ENCODE results near the gene FICD.
"Not testable (repeated sequence)": the region's sequence is repeated elsewhere in the genome, so short reads cannot be mapped to it uniquely, and the experiment has no call there.

Gene FICD

DNA sequence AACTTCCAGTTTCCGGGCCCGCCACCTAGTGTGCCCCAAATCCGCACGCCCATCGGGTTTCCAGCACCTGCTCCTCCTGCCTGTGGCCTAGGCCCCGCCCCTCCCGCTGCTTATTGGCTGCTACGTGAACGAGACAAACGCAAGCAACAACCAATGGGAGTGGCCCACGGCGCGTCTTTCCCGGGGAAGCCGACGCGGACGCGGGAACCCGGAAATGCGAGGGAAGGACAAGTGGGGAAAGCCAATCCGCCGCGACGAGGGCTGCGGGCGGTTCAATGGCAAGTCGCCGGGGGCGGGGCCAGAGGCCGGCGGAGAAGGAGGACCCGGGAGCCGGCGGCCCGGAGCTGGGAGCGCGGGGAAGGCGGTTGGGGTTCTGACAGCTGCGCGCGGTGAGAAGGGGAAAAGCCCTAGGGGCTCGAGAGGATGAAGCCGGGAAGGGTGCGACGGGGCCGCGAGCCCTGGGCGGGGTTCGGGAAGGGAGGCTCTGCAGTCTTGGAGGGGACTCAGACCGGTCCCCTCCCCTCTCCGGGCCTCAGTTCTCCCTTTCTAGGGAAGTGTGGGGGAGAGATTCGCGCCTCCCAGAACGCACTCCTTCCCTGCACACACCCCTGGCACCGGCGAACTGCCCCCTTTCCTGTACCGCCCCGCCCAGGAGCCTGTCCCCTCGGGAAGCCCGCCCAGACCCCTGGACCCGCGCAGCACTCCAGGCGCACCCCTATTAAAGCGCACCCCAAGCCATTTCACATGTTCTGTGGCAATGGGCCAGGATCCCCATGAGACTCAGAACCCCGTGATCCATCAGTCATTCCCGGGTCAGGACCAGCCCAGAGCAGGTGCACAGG is at the start of gene FICD:
TSS of gene FICD (plus strand) at position 305 of the 842 bp plus-strand sequence. CDS start 1,696 bp downstream, outside the sequence.
- peak; percentile 99 for DNase-seq (ENCODE audit: low spot score)

DNA sequence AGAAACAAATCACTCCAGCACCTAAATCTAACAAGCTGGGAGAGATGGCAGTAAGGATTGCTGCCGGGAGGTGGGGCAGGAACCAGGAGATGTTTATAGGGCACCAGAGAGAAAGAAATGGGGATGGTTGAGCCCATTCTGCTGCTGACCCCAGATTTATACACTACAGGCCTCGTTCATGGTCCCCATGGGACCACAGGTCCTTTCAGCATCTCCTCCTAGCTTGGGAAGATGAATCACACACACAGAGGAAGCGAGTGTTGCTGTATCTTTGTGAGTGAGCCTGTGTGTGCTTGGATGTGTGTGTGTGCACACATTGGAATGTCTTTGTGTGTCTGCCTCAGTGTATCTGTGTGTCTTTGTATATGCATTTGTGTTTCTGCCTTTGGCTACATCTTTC is 49.7 kb upstream of the FICD start:
- no peak for DNase-seq (ENCODE audit: low spot score)

DNA sequence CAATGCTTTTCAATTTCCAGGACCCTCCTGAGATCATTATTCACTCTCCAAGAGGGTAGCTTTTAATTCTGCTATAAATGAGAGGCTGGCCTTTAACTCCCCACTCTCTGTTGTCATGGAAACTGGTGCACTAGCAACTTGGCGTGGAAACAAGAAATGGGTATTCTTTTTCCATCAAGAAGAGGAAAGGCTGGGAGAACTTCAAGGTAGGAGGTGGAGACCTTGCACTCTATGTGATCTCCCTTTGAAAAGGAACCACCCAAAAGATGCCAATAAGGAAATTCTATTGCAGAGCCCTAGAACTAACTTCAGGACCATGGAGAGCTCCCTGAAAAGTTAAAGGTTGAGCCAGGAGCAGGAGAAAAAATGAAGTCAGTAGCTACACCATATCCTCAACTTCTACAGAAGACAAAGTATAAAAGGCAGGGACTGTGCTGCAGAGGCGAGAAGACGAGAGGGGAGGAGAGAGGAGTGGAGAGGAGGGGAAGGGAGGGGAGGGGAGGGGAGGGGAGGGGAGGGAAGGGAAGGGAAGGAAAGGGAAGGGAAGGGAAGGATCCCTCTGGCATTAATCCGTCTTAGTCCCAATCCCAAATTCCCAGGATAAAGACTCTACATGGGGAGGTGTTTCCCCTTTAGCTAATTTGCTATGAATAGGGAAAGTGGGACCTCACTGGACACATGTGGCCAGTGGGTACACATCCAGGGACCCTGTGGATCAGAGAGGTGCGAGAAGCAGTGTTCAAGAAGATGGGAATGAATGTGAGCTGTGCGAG is 46.7 kb upstream of the FICD start:
- DNase-seq (ENCODE audit: low spot score) = peak; percentile 57

DNA sequence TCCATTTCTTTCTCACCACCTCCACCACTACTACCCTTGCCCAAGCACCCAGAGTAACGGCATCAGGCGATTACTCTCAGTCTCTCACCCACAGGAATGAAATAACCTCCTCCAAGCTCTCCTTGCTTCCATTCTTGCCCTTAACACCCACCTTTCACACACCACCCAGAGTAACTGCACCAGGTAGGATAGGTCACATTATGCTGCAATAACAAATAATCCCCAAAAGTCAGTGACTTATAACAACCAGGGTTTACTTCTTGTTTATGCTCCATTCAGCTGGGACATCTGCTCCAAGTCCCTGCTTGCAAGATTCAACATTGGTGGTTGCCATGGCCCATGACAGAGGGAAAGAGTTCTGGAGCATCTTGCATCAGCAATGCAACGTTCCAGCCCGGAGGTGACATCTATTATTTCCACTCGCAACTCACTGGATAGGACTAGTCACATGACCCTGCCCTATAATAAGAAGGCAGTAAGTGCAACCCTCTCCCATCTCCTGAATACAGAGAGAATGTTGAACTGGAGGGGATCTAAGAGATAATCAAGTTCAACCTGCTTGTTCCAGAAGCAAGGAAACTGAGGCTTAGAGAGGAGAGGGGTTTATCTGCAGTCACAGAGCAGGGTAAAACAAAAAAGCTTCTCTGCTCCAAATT is 41.5 kb upstream of the FICD start:
- DNase-seq (ENCODE audit: low spot score) = no peak

DNA sequence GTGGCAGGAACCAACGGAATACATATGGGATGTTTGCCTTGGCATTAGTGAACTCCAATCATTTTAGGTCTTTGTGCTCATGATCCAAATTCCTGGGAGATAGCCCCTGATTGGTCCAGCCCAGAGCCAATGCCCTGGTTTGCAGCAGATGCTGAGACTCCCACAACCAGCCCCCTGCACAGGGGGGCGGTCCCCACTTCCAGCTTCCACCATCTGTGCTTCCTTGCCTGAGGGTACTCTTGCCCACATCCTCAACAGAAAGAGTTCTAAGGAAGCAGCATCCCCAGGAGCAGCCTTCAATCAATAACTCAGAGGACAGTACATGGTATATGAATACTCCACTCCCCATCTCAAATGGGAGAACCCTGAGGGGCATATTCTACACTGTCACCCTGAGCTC is 39.7 kb upstream of the FICD start:
- DNase-seq (ENCODE audit: low spot score) = no peak

DNA sequence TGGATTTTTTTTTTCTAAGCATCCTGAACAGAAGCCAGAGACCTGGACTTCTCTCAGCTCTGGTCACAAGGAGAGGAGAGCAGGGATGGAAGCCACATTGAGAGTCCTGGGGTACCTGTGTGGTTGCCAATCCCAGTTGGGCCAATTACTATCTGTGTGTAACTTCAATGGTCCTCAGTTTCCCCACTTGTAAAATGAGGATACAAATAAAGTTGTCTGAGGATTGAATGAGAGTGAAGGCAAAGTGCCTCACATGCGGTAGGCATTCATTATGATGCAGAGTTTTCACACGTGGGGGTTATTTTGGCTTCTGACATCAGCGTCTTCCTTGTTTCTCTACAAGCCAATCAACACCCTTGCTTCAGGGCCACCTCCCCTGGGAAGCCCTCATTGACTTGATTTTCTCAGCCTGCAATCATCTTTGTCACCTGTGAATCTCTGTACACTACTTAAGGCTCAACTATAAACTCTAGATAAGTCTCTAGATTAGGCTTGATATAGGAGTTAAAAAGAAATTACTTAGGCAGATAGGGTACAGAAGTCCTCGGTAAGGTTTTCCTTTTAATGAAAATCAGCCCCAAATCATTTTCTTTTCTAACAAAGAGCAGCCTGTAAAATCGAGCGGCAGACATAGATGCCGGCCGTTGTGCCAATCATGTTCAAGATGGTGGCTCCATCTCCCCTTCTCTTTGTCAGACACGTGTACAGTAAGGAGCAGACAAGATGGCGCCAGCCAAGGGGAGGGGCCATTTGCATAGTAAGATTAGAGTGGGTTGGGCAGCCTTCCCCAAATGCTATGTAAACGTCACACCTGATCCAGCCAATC is 37.8 kb upstream of the FICD start:
- no peak for DNase-seq (ENCODE audit: low spot score)

DNA sequence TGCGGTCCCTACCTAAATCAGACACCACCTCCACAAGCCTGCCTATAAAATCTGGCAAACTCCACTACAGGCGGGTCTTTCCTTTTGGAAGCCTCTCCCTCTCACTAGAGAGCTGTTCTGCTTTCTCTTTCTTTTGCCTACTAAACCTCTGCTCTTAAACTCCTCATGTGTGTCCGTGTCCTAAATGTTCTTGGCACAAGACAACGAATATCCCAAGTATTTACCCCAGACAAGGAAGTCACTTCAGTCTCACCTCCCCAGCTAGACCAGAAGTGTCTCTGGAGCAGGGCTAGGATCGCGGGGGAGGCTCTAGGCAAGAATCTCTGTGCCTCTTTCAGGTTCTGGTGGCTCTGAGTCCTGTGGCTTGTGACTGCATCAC is 37.2 kb upstream of the FICD start:
- no peak for DNase-seq (ENCODE audit: low spot score)

DNA sequence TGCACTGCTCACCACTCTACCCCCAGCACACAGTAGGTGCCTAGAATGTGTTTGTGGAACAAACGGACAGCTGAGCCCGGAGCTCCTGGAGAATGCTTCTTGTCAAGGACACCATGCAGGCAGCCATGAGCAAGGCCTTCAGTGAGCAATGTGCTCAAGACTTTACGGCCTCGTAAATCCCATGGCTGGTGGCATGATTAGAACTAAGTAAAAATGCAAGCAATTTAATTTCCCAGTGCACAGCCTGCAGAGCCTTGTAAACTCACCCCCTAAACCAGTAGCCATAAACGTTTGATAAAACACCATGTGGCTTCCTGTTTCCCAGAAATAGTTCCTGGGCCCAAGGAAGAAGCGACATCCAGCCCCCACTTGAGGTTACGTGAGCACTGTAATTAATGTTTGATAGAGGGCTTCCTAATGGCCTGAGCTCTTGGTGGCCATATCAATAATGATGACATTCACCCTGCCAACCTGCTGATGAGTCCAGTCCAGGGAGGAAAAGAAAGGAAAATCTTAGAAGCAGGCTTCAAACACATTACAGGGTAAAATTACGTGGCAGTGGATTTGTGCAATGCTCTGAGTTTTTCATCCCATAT is 36.4 kb upstream of the FICD start:
- DNase-seq (ENCODE audit: low spot score) = no peak

DNA sequence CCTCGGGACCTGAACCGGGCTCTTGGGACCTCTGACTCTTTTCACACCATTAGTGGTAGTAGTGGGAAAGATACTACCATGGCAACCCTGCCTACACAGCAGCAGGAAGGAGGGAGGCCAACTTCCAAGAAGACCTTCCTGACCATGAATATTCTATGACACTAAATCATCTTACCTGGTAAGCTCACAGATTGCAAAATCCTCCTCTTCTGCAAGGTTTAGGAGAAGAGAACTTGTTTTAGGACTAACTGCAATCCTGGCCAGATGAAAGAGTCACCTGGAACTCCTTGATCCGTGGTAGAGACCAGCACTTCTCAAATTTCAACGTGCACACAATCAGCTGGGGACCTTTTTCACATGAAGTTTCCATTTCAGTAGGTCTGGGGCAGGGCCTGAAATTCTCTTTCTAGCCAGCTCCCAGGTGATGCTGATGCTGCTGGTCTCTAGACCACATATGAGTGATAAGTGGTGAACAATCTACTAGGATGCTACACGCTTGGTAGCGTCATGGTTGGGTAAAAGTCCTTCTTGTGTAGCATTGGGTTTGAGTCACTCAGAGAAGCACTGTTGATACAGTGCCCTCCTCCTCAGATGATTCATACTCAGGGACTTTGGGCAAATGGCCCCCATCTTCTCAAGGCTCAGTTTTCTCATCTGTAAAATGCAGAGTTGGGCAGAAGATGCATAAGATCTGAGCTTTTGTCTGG is 35.6 kb upstream of the FICD start:
- DNase-seq (ENCODE audit: low spot score) = peak; percentile 28

DNA sequence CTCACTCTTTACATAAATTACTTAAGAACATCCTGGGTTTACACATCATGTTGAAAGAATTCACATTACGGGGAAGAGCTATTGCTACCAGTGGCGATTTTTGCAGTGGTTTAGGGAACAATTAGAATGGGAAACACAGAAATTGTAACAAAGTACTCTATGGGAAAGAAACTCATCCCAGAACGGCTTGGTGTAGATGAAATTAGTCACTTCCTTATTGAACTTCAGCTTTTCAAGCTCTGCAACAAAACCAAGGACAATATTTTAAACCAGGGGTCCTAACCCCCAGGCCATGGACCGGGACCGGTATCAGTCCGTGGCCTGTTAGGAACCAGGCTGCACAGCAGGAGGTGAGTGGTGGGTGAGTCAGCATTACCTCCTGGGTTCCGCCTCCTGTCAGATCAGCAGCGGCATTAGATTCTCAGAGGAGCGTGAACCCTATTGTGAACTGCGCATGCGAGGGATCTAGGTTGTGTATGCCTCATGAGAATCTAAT is 32.3 kb upstream of the FICD start:
- peak; percentile 38 for DNase-seq (ENCODE audit: low spot score)

DNA sequence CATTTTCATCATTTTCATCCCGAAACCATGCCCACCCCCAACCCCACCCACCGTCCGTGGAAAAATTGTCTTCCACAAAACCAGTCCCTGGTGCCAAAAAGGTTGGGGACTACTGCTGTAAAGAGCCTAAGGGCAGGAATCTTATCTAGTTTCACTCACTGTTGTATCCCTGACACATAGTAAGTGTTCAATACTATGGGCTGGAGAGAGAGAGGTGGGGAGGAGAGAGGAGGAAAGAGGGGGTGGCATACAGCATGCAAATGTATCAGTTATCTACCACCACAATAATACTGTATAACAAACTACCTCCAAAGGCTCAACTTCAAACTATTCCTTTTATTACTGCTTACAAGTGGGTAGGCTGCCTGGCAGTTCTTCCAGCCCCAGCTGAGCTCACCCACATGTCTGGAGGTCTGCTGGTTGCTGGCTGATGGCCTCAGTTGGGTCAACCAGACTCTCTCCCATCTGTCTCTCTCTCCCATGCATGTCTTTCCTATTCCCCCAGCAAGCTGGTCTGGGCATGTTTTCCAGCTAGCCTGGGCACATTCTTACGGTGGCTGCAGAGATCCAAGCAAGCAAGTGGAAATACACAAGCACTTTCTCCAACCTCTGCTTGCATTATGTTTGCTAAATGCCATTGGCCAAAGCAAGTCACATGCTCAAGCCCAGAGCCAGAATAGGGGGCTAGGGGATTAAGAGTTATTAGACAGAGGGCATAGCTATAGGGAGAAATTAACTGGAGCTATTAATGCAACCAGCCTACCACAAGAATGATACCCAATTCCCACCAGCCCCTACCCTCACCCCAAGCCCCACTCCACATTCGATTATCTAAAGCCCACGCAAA is 31.6 kb upstream of the FICD start:
- no peak for DNase-seq (ENCODE audit: low spot score)

DNA sequence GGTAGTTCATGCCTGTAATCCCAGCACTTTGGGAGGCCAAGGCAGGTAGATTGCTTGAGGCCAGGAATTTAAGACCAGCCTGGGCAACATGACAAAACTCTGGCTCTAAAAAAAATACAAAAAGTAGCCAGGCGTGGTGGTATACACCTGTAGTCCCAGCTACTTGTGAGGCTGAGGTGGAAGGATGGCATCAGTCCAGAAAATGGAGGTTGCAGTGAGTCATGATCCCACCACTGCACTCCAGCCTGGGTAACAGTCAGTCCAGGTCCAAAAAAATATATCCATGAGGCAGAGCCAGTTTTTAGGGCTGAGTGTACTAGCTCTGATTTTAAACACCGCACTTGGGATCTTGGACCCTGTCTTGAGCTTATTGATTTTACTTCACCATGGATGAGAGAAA is 30.6 kb upstream of the FICD start:
- no peak for DNase-seq (ENCODE audit: low spot score)

DNA sequence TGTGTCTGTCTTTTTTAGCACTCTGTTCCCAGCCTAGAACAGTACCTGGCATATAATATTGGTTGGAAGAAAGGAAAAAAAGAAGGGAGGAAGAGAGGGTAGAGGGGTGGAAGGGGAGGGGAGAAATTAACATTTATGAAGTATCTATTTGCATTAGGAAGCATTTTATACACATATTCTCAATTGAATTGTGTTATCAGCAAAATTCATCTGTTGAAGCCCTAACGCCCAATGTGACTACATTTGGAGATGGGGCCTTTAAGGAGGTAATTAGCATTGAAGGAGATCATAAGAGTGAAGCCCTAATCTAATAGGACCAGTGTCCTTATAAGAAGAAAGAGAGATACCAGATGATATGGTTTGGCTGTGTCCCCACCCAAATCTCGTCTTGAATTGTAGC is 30.2 kb upstream of the FICD start:
- DNase-seq (ENCODE audit: low spot score) = no peak

DNA sequence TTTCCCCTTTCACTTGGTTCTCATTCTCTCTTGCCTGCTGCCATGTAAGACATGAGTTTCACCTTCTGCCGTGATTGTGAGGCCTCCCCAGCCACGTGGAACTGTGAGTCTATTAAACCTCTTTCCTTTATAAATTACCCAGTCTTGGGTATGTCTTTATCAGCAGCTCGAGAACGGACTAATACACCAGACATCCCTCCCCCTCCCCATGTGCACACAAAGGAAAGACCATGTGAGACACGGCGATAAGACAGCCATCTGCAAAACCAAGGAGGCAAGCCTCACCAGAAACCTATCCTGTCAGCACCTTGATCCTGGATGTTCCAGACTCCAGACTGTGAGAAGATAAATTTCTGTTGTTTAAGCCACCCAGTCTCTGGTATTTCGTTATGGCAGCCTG is 29.7 kb upstream of the FICD start:
- not testable (repeated sequence) for DNase-seq (ENCODE audit: low spot score)

DNA sequence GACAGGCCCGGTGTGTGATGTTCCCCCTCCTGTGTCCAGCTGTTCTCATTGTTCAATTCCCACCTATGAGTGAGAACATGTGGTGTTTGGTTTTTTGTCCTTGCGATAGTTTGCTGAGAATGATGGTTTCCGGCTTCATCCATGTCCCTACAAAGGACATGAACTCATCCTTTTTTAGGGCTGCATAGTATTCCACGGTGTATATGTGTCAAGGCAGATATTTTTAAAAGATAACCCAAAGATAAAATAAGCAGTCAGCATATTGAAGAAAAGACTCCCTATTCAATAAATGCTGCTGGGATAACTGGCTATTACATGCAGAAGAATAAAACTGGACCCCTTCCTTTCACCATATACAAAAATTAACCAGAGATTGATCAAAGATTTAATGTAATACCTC is 28.0 kb upstream of the FICD start:
- DNase-seq (ENCODE audit: low spot score) = not testable (repeated sequence)

DNA sequence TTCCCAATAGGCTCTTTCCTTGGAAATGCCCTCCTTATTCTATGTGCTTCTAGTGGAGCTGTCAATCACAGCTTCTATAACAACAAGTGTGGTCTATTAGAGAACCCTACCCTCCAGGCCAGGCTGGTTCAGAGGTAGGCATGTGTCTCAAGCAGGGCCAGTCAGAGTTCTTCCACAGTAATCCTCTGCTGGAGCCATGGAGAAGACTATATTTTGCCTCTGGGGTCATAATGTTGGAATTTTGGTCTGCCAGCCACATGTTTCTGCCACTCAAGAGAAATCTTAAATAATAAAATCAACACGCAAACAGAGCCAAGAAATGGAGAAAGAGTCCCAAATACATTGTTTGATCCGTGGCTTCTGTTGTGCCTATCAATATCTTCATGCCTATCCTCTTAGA is 23.8 kb upstream of the FICD start:
- no peak for DNase-seq (ENCODE audit: low spot score)

DNA sequence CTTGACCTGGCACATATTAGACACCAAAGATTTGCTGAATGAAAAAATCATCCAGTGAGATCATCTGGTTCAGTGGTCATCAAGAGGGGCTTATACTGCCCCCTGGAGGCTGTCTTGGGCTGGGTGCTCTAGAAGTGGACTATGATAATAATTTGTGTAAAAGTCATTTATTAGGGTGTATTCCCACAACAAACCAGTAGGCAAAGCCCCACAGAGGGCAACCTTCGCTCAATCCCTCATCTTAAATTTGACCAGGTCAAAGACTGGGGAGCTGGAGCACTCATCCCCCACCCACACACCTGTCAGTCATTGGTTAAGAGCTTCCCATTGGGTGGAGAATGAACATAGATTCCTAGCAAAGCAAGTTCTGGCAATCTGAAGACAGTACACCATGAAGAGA is 20.0 kb upstream of the FICD start:
- DNase-seq (ENCODE audit: low spot score) = peak; percentile 55

DNA sequence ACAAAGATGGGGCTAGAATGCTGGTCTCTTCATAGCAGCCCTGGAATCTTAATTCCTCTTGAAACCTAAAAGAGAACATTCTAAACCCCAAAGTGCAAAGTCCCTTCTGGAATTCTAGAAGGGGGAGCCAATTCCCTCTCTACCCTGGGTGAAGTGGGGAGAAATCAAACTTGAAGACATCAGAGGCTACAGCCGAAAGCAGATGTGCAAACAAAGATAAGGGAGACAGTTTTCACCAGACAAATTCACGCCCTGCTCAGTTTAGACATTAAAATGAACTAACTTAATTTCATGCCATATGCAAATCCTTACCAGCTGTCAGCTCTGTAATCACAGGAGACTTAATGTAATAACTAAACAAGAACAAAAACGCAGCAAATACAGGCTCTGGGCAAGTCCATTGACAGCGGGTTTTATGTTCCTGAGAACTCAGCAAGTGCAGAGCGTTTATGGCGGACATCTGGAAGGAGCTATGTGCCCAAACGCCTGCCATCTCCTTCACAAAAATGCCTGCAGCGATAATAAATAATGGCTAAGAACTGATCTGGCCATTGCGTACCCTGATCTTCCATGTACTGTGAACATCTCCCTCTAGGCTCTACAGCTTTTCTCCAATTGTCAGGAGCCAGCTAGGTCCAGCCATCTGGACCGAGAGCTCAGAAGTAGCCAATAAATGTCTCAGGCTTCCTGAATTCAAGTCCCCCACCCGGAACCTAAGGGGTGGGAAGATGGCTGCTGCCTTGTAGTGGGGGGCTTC is 19.1 kb upstream of the FICD start:
- DNase-seq (ENCODE audit: low spot score) = no peak

DNA sequence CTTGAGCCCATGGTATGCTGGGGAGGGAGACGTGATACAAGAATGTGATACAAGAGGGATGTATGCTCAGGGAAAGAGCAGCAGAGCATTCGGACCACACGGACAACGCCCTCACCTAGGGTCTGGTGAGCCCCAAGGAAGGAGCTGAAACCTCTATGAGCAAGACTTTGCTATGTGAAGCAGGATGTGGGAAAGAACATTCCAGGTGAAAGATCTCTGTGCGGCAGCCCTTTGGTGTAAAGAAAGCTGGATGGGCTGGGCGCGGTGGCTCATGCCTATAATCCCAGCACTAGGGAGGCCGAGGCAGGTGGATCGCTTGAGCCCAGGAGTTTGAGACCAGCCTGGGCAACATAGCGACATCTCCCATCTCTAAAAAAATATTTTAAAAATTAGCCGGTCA is 16.9 kb upstream of the FICD start:
- DNase-seq (ENCODE audit: low spot score) = no peak
